Endometrium (tissue), 2 donors: Measurements from ENCODE around the gene NISCH.
"Not testable (repeated sequence)": the region's sequence is repeated elsewhere in the genome, so short reads cannot be mapped to it uniquely, and the experiment has no call there.

Experiments used
- FAIRE-seq: peaks from 2 replicates; lab custom pipeline; 2012; peaks lifted over from hg19 to GRCh38; lab: Jason Lieb, UNC
- donor health status: control.
- donor health status: control.

The NISCH gene

GRCh38 chr3:52515192-52515591 lies 59.8 kb downstream of the NISCH start:
- no peak for FAIRE-seq

- FAIRE-seq: no peak
Measured at GRCh38 chr3:52516509-52517195, 61.2 kb downstream of the NISCH start.

- FAIRE-seq: no peak
Measured at GRCh38 chr3:52517796-52518722, 62.7 kb downstream of the NISCH start.

- FAIRE-seq: no peak
Measured at GRCh38 chr3:52518723-52519444, 63.5 kb downstream of the NISCH start.

- FAIRE-seq: no peak
Measured at GRCh38 chr3:52519445-52520140, 64.2 kb downstream of the NISCH start.

- no peak for FAIRE-seq
Measured at GRCh38 chr3:52520141-52520667, 64.8 kb downstream of the NISCH start.

GRCh38 chr3:52520716-52521487 lies 65.5 kb downstream of the NISCH start:
- FAIRE-seq: no peak

GRCh38 chr3:52521488-52521824 lies 66.1 kb downstream of the NISCH start:
- FAIRE-seq: no peak

- no peak for FAIRE-seq
Measured at GRCh38 chr3:52521881-52522650, 66.7 kb downstream of the NISCH start.

- no peak for FAIRE-seq
Measured at GRCh38 chr3:52522651-52523251, 67.3 kb downstream of the NISCH start.

- FAIRE-seq: no peak
Measured at GRCh38 chr3:52523386-52524257, 68.2 kb downstream of the NISCH start.

GRCh38 chr3:52524258-52524751 lies 68.9 kb downstream of the NISCH start:
- no peak for FAIRE-seq

GRCh38 chr3:52524752-52525679 lies 69.6 kb downstream of the NISCH start:
- FAIRE-seq: no peak

GRCh38 chr3:52525680-52526561 lies 70.5 kb downstream of the NISCH start:
- FAIRE-seq: no peak

- not testable (repeated sequence) for FAIRE-seq
Measured at GRCh38 chr3:52526671-52527038, 71.3 kb downstream of the NISCH start.

GRCh38 chr3:52527039-52527731 lies 71.8 kb downstream of the NISCH start:
- FAIRE-seq: no peak
